Dendritic cell treated with granulocyte-macrophage colony-stimulating factor and Interleukin-4, amounts not matched to agents 40 ng/mL and 50 ng/mL, for 4 days (primary cell): ENCODE measurements around the gene MCOLN3.
"Not testable (repeated sequence)": the region's sequence is repeated elsewhere in the genome, so short reads cannot be mapped to it uniquely, and the experiment has no call there.

Experiments
- H3K27ac Mint-ChIP-seq: one replicate; pipeline ENCODE4 v1.8.0; 2022; ENCODE audit warnings: mild to moderate bottlenecking, mixed read lengths
- H3K27me3 Mint-ChIP-seq: one replicate; pipeline ENCODE4 v1.8.0; 2022; ENCODE audit warnings: mild to moderate bottlenecking, mixed read lengths
- H3K36me3 Mint-ChIP-seq: one replicate; pipeline ENCODE4 v1.8.0; 2022; ENCODE audit warnings: low read depth, mixed read lengths
- H3K4me1 Mint-ChIP-seq: one replicate; pipeline ENCODE4 v1.8.0; 2022; ENCODE audit warnings: low read depth, mixed read lengths
- H3K4me3 Mint-ChIP-seq: one replicate; pipeline ENCODE4 v1.8.0; 2022; ENCODE audit warnings: mild to moderate bottlenecking, moderate library complexity, mixed read lengths
- H3K9me3 Mint-ChIP-seq: one replicate; pipeline ENCODE4 v1.8.0; 2022; ENCODE audit warnings: mixed read lengths
- intact Hi-C: fragments of 100-400 bp; cut with micrococcal nuclease; formaldehyde crosslinking; loops from one replicate; pipeline ENCODE4 v1.15.0; 2022

The MCOLN3 gene

DNA sequence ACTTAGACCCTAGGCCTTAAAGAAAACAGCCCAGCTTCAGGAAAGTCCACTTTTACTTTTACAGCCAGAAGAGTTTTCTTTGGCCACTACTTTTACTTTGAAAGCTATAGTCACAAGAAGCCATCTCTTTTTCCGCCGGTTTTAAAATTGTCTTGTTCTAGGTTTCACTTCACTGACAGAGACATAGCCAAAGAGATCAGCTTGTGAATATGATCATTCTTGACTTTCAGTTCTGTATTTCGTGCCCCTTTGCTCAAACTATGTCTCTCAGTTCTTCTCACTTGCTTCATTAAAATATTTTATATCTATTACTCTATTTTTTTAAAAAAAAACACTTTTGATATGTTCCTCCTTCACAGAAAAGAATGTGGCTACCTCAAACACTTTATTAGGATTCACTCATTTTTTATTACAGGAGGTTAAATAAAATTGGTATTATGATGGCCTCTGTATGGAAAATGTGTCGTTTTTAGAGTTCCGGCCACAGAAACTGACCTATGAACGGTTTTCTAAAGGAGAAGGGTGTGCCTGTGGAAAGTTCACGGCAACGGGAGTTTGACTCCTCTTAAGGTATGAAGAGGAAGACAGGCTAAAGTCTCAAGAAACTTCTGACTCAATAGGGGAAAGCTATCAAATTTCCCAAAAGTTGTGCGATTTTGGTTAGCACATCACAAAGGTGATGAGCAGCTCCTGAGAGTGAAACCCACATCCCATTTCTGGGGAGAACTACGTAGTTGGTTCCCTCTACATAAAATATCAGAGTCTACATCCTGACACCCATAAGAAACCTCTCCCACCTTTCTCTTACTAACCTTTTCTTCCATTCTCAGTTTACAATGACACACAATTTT is 52.6 kb downstream of the MCOLN3 start:
- Mint-ChIP-seq H3K27me3 (peaks cover 26% of the 10 kb centered on the region), H3K4me1 (peaks cover 50% of the 10 kb centered on the region), H3K36me3 (no peaks in the 10 kb centered on the region), H3K4me3 (peak overlapping the region; percentile 87), H3K27ac (peak overlapping the region; percentile 63), H3K9me3 (no peaks in the 10 kb centered on the region)
- intact Hi-C loops, result loop anchor here (5.0 kb wide), 2 partner anchors 48 to 52 kb away; partner anchors contain the start of gene MCOLN3

- Mint-ChIP-seq H3K4me1 (peaks cover 40% of the 10 kb centered on the region), H3K4me3 (no peak overlapping the region), H3K27me3 (no peaks in the 10 kb centered on the region), H3K9me3 (no peaks in the 10 kb centered on the region), H3K36me3 (no peaks in the 10 kb centered on the region), H3K27ac (peak overlapping the region; percentile 64)
- intact Hi-C loops, result no loop called here
Measured at GRCh38 chr1:84991097-84991920, 57.0 kb downstream of the MCOLN3 start.

DNA sequence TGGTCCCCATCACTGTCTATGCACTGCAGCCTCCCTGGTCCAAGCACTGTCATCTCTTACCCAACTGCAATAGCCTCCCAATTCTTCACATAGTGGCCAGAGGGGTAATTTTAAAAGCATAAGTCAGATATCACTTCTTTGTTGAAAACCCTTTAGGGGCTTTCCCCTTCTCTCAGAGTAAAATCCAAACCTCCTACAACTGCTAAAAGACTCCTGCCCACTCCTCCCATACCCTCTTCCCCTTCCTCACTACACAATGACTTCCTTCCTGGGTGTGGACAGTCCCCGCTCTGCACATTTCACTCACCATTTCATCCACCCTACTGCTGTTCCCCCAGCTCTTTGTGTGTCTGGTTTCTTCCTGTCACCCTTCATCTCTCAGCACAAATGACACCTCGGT is 59.7 kb downstream of the MCOLN3 start:
- H3K27ac Mint-ChIP-seq, result peak overlapping the region; percentile 38
- no peaks in the 10 kb centered on the region for H3K36me3 Mint-ChIP-seq
- peaks cover 25% of the 10 kb centered on the region for H3K4me1 Mint-ChIP-seq
- no peak overlapping the region for H3K4me3 Mint-ChIP-seq
- H3K27me3 Mint-ChIP-seq, result no peaks in the 10 kb centered on the region
- H3K9me3 Mint-ChIP-seq, result no peaks in the 10 kb centered on the region
- intact Hi-C loops, result no loop called here

DNA sequence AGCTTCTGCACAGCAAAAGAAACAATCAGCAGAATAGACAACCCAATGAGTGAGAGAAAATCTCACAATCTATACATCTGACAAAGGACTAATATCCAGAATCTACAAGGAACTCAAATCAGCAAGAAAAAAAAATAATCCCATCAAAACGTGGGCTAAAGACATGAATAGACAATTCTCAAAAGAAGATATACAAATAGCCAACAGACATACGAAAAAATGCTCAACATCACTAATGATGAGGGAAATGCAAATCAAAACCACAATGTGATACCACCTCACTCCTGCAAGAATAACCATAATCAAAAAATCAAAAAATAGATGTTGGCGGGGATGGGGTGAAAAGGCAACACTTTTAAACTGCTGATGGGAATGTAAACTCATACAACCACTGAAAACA is 61.7 kb downstream of the MCOLN3 start:
- intact Hi-C loops, H3K36me3 Mint-ChIP-seq, H3K27me3 Mint-ChIP-seq, H3K27ac Mint-ChIP-seq, H3K4me3 Mint-ChIP-seq, H3K9me3 Mint-ChIP-seq: not testable (repeated sequence)
- H3K4me1 Mint-ChIP-seq, result peaks cover 18% of the 10 kb centered on the region

DNA sequence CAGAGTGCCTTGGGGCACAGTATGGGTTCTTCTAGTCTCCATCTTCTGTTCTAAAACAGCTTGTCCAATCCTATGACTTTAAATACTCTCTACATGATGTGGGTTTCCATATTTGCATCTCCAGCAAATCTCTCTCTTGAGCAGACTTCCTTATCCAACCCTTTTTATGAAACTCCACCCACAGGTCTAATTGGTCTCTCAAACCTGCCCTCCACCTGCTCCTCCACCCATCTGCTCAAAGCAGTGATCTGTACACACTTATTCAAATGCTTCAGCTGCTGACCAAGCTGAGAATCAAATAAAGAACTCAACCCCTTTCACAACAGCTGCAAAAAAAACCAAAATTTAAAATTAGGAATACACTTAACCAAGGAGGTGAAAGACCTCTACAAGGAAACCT is 62.9 kb downstream of the MCOLN3 start:
- no peaks in the 10 kb centered on the region for H3K27me3 Mint-ChIP-seq
- intact Hi-C loops, result no loop called here

GRCh38 chr1:84982395-84982794 is 65.9 kb downstream of the MCOLN3 start:
- H3K27me3 Mint-ChIP-seq, result no peaks in the 10 kb centered on the region
- H3K9me3 Mint-ChIP-seq, result peaks cover 18% of the 10 kb centered on the region
- peaks cover 6% of the 10 kb centered on the region for H3K4me1 Mint-ChIP-seq
- no peaks in the 10 kb centered on the region for H3K36me3 Mint-ChIP-seq
- no peak overlapping the region for H3K4me3 Mint-ChIP-seq
- intact Hi-C loops, result no loop called here
- no peak overlapping the region for H3K27ac Mint-ChIP-seq

More for the DNA sequence above, 62.9 kb downstream of the MCOLN3 start:
- peaks cover 16% of the 10 kb centered on the region for H3K4me1 Mint-ChIP-seq
- no peak overlapping the region for H3K4me3 Mint-ChIP-seq
- peaks cover 10% of the 10 kb centered on the region for H3K9me3 Mint-ChIP-seq
- peak overlapping the region; percentile 1 for H3K27ac Mint-ChIP-seq
- no peaks in the 10 kb centered on the region for H3K36me3 Mint-ChIP-seq

DNA sequence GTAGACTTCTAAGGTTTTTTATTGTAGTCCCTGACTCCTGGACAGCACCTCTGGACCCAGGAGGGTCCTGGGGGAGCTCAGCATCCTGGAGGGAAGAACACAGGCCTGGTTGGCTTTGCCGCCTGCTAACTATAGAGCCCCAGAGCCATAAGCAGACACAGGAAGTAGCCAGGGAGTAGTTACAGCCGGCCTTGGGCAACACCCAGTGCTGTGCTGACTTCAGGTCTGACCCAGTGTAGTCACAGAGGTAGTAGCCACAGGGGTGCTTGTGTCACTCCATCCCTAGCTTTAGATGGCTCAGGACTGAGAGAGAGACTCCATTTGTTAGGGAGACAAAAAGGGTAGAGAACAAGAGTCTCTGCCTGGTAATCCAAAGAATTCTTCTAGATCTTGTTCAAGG is 73.3 kb downstream of the MCOLN3 start:
- Mint-ChIP-seq H3K27ac (peak overlapping the region; percentile 17), H3K27me3 (no peaks in the 10 kb centered on the region), H3K36me3 (no peaks in the 10 kb centered on the region), H3K4me3 (no peak overlapping the region), H3K4me1 (peaks cover 26% of the 10 kb centered on the region), H3K9me3 (peaks cover 9% of the 10 kb centered on the region)
- intact Hi-C loops, result no loop called here

DNA sequence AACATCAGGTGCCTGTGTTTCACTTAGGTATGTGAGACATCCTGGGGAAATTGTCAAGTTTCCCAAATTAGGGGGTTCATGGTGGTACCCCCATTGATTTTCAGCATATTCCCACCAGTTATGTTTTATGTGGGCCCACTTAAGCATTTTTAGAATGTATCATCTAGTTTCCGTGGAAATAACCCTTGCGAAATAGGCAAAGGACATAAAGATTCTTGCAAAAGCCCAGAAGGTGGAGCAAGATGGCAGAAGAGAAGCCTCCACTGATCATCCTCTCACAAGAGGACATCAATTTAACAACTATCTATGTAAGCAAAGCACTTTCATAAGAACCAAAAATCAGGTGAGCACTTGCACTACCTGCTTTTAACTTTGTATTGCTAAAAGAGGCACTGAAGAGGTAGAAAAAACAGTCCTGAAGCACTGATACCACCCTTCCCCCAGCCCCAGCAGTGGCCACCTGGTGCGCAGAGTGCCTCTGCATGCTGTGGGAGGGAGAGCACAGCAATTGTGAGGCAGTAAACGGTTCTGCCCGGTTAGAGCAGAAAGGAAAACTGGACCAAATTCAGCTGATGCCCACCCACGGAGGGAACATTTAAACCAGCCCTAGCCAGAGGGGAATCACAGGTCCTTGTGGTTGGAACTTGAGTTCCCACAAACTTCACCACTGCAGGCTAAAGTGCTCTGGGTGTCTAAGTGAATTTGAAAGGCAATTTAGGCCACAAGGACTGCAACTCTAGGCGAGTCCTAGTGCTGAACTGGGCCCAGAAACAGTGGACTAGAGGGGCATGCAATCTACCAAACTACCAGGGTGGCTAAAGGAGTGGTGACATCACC is 74.6 kb downstream of the MCOLN3 start:
- Mint-ChIP-seq H3K4me3 (no peak overlapping the region), H3K9me3 (no peaks in the 10 kb centered on the region), H3K27ac (peak overlapping the region; percentile 17), H3K4me1 (peaks cover 26% of the 10 kb centered on the region), H3K36me3 (no peaks in the 10 kb centered on the region), H3K27me3 (no peaks in the 10 kb centered on the region)
- intact Hi-C loops, result no loop called here

DNA sequence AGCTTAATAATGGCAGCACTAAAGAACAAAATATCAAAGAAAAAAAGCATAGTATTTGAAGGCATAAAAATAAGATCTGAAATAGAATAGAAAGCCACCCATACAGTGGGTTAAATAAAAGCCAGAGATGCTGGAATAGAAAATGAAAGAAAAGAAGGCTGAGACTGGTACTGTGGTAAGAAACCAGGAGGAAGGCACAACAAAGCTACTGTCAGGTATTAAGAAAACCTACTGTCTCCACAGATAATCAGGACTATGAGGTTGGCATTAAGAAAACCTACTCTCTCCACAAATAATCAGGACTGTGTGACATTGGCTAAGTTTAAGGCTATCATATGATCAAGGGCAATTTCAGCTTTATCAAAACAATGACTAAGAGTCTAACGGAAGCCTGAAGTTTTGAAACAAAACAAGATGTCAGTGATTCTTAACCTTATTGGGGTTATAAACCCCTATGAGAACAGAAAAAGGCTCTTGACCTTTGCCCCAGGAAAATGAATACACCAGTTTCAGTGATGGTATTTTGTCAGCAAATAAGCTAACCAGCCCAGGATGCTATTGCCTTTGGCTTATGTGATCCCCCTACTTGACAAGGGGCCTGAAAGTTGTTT is 75.8 kb downstream of the MCOLN3 start:
- peaks cover 26% of the 10 kb centered on the region for H3K4me1 Mint-ChIP-seq
- intact Hi-C loops, result no loop called here
- H3K4me3 Mint-ChIP-seq, result no peak overlapping the region
- H3K27me3 Mint-ChIP-seq, result no peaks in the 10 kb centered on the region
- no peaks in the 10 kb centered on the region for H3K9me3 Mint-ChIP-seq
- H3K36me3 Mint-ChIP-seq, result no peaks in the 10 kb centered on the region
- no peak overlapping the region for H3K27ac Mint-ChIP-seq

DNA sequence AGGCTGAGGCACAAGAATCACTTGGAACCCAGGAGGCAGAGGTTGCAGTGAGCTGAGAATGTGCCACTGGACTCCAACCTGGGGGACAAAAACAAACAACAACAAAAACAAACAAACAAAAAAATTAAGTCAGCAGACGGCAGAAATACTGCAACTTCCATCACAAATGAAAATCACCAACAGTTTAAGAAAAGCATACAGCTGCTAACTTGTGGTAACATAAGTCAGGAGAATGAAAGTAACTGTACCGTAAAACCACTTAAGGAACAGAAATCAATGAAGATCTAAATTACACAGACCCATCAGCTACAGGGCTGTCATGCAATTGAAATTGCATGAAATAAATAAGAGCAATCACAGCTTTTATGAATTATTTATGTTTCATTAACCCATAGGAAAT is 76.3 kb downstream of the MCOLN3 start:
- no peak overlapping the region for H3K27ac Mint-ChIP-seq
- peaks cover 26% of the 10 kb centered on the region for H3K4me1 Mint-ChIP-seq
- no peaks in the 10 kb centered on the region for H3K27me3 Mint-ChIP-seq
- H3K9me3 Mint-ChIP-seq, result no peaks in the 10 kb centered on the region
- H3K36me3 Mint-ChIP-seq, result no peaks in the 10 kb centered on the region
- H3K4me3 Mint-ChIP-seq, result no peak overlapping the region
- intact Hi-C loops, result no loop called here

GRCh38 chr1:84969489-84970250 is 78.6 kb downstream of the MCOLN3 start:
- Mint-ChIP-seq H3K9me3 (no peaks in the 10 kb centered on the region), H3K27me3 (no peaks in the 10 kb centered on the region), H3K4me3 (no peak overlapping the region), H3K36me3 (no peaks in the 10 kb centered on the region), H3K4me1 (peaks cover 20% of the 10 kb centered on the region), H3K27ac (no peak overlapping the region)
- intact Hi-C loops, result no loop called here

GRCh38 chr1:84968865-84969264 is 79.4 kb downstream of the MCOLN3 start:
- Mint-ChIP-seq H3K36me3 (peaks cover under 1% of the 10 kb centered on the region), H3K4me3 (no peak overlapping the region), H3K27ac (no peak overlapping the region), H3K27me3 (no peaks in the 10 kb centered on the region), H3K9me3 (no peaks in the 10 kb centered on the region), H3K4me1 (peaks cover 19% of the 10 kb centered on the region)
- intact Hi-C loops, result no loop called here

DNA sequence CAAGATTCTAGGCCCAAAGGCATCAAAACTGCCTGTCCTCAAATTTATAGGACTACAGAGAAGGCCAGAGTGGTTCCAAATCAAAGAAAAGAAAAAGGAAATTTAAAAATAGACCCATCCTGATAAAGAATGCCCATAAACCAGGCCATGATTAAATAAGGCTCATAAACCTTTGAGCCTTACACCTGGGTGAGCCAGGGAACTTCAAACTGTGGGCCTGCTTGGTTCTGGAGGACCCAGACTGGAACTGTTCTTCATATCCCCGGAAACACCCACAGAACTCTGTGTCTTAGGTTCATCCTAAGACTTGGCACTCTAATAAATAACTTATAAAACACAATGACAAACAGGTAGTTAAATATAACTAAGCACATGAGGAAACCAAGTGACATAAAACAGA is 80.2 kb downstream of the MCOLN3 start:
- Mint-ChIP-seq H3K27me3 (no peaks in the 10 kb centered on the region), H3K4me1 (peaks cover 11% of the 10 kb centered on the region), H3K9me3 (no peaks in the 10 kb centered on the region), H3K4me3 (no peak overlapping the region), H3K36me3 (peaks cover 8% of the 10 kb centered on the region), H3K27ac (no peak overlapping the region)
- intact Hi-C loops, result no loop called here
